ENCODE results near the gene F2R.

GRCh38 chr5:76751291-76751690 is 35.4 kb downstream of the F2R start:
- TF ChIP-seq YY1 (IDR thresholded peaks at IDR 0.05; ENCODE audit: insufficient read depth, insufficient read length) (no peak), ZNF274 (IDR thresholded peaks at IDR 0.05; ENCODE audit: low read depth, low read length) (no peak)
